GM12891 (cell line): ENCODE measurements around the gene COL25A1.

Experiments
- POLR2A ChIP-seq: IDR thresholded peaks from 2 replicates; pipeline ENCODE4 v1.6.1; 2011; ENCODE audit warnings: low read depth, low read length, control low read depth
- POLR2AphosphoS5 ChIP-seq: IDR thresholded peaks from 2 replicates; pipeline ENCODE4 v1.6.1; 2011; ENCODE audit warnings: low read depth, low read length, control low read depth
- SPI1 ChIP-seq: IDR thresholded peaks from 2 replicates; pipeline ENCODE4 v1.6.1; 2011; ENCODE audit warnings: low read depth, low read length, control low read depth
- TAF1 ChIP-seq: IDR thresholded peaks from 2 replicates; pipeline ENCODE4 v1.6.1; 2011; ENCODE audit warnings: low read depth, low read length, control low read depth

GRCh38 chr4:109298279-109299010 is 4.0 kb downstream of the COL25A1 start:
- TF ChIP-seq POLR2A (no peak), POLR2AphosphoS5 (no peak), TAF1 (no peak), SPI1 (no peak)
